SK-N-SH treated with all-trans-retinoic acid at 6 μM for 48 hours (cell line): Measurements from ENCODE around the gene UNC13B.

ENCODE experiments used
- ATAC-seq: fragments of 200-7000 bp; cut with Tn5 transposase; 3 replicates; pipeline ENCODE4 v1.9.1; 2020; ENCODE audit warnings: mild to moderate bottlenecking, moderate library complexity
- ARNTL ChIP-seq: fragments of 450-650 bp; formaldehyde crosslinking; IDR thresholded peaks from 2 replicates; pipeline ENCODE4 v1.5.0; 2020; ENCODE audit warnings: low read depth, mild to moderate bottlenecking, moderate library complexity, borderline replicate concordance
- BACH2 ChIP-seq: fragments of 250-450 bp; sonication (Bioruptor Pico); IDR thresholded peaks from 2 replicates; pipeline ENCODE4 v1.9.0; 2021; ENCODE audit warnings: mild to moderate bottlenecking, borderline replicate concordance
- CSDC2 ChIP-seq: fragments of 250-450 bp; sonication (Bioruptor Pico); IDR thresholded peaks from 2 replicates; pipeline ENCODE4 v1.5.0; 2020; ENCODE audit warnings: mild to moderate bottlenecking, moderate library complexity
- ESRRG ChIP-seq: fragments of 250-450 bp; sonication (Bioruptor Pico); IDR thresholded peaks from 2 replicates; pipeline ENCODE4 v1.6.1; 2021; ENCODE audit warnings: mild to moderate bottlenecking
- GLIS3 ChIP-seq: fragments of 250-450 bp; sonication (Bioruptor Pico); IDR thresholded peaks from 2 replicates; pipeline ENCODE4 v1.5.0; 2020; ENCODE audit warnings: mild to moderate bottlenecking, moderate library complexity
- ISL1 ChIP-seq: fragments of 250-450 bp; sonication (Bioruptor Pico); IDR thresholded peaks from 2 replicates; pipeline ENCODE4 v2.1.2; 2022; ENCODE audit warnings: mild to moderate bottlenecking, moderate library complexity
- OSR1 ChIP-seq: fragments of 250-450 bp; sonication (Bioruptor Pico); IDR thresholded peaks from 2 replicates; pipeline ENCODE4 v1.8.0; 2022; ENCODE audit warnings: moderate library complexity, mild to moderate bottlenecking, inconsistent platforms
- POU6F1 ChIP-seq: fragments of 250-450 bp; sonication (Bioruptor Pico); IDR thresholded peaks from 2 replicates; pipeline ENCODE4 v1.8.0; 2021; ENCODE audit warnings: low read depth, mild to moderate bottlenecking, moderate library complexity, borderline replicate concordance
- PPARA ChIP-seq: fragments of 250-450 bp; sonication (Bioruptor Pico); IDR thresholded peaks from 2 replicates; pipeline ENCODE4 v1.5.0; 2020; ENCODE audit warnings: mild to moderate bottlenecking, borderline replicate concordance
- RARB ChIP-seq: fragments of 250-450 bp; sonication (Bioruptor Pico); IDR thresholded peaks from 2 replicates; pipeline ENCODE4 v1.8.0; 2021; ENCODE audit warnings: mild to moderate bottlenecking, moderate library complexity
- SNAI2 ChIP-seq: fragments of 250-450 bp; sonication (Bioruptor Pico); IDR thresholded peaks from 2 replicates; pipeline ENCODE4 v1.5.0; 2020; ENCODE audit warnings: mild to moderate bottlenecking, moderate library complexity
- TCF4 ChIP-seq: fragments of 250-450 bp; sonication (Bioruptor Pico); IDR thresholded peaks from 2 replicates; pipeline ENCODE4 v1.8.0; 2021; ENCODE audit warnings: mild to moderate bottlenecking, moderate library complexity, borderline replicate concordance
- TOX ChIP-seq: fragments of 250-450 bp; sonication (Bioruptor Pico); IDR thresholded peaks from 2 replicates; pipeline ENCODE4 v1.8.0; 2021; ENCODE audit warnings: mild to moderate bottlenecking, moderate library complexity, borderline replicate concordance
- TSHZ2 ChIP-seq: fragments of 250-450 bp; sonication (Bioruptor Pico); IDR thresholded peaks from 2 replicates; pipeline ENCODE4 v1.5.0; 2020; ENCODE audit warnings: mild to moderate bottlenecking, moderate library complexity
- ZC3H10 ChIP-seq: fragments of 250-450 bp; sonication (Bioruptor Pico); IDR thresholded peaks from 2 replicates; pipeline ENCODE4 v1.5.1; 2021; ENCODE audit warnings: mild to moderate bottlenecking, moderate library complexity
- ZFP3 ChIP-seq: fragments of 250-450 bp; sonication (Bioruptor Pico); IDR thresholded peaks from 2 replicates; pipeline ENCODE4 v1.5.0; 2020; ENCODE audit warnings: mild to moderate bottlenecking, moderate library complexity
- ZFP30 ChIP-seq: fragments of 450-650 bp; formaldehyde crosslinking; IDR thresholded peaks from 2 replicates; pipeline ENCODE4 v1.5.0; 2022; ENCODE audit warnings: mild to moderate bottlenecking, moderate library complexity
- ZNF565 ChIP-seq: fragments of 450-650 bp; formaldehyde crosslinking; conservative IDR thresholded peaks from 2 replicates; pipeline ENCODE4 v1.5.0; 2020; ENCODE audit warnings: low read depth, mild to moderate bottlenecking, moderate library complexity
- ZNF70 ChIP-seq: fragments of 450-650 bp; formaldehyde crosslinking; IDR thresholded peaks from 2 replicates; pipeline ENCODE4 v1.5.0; 2020; ENCODE audit warnings: mild to moderate bottlenecking, moderate library complexity
- ZNF8 ChIP-seq: fragments of 450-650 bp; formaldehyde crosslinking; IDR thresholded peaks from 2 replicates; pipeline ENCODE4 v1.5.0; 2020; ENCODE audit warnings: mild to moderate bottlenecking, moderate library complexity
- TF ChIP-seq, protein P1 (sequence below): fragments of 250-450 bp; sonication (Bioruptor Pico); IDR thresholded peaks from 2 replicates; pipeline ENCODE4 v1.5.1; 2020; ENCODE audit warnings: low read depth, mild to moderate bottlenecking, moderate library complexity
- TF ChIP-seq, protein P2 (sequence below): fragments of 250-450 bp; sonication (Bioruptor Pico); IDR thresholded peaks from 2 replicates; pipeline ENCODE4 v1.8.0; 2020; ENCODE audit warnings: mild to moderate bottlenecking, moderate library complexity, borderline replicate concordance
- TF ChIP-seq, protein P3 (sequence below): fragments of 250-450 bp; sonication (Bioruptor Pico); IDR thresholded peaks from 2 replicates; pipeline ENCODE4 v1.5.1; 2021; ENCODE audit warnings: mild to moderate bottlenecking, moderate library complexity

Gene UNC13B

GRCh38 chr9:35293376-35293964, 131.7 kb downstream of the UNC13B start:
- TF ChIP-seq ARNTL (no peak), ISL1 (CRISPR knock-in tag) (no peak), OSR1 (CRISPR knock-in tag) (no peak), ZFP30 (no peak), TCF4 (CRISPR knock-in tag) (no peak), RARB (CRISPR knock-in tag) (no peak), BACH2 (CRISPR knock-in tag) (no peak), ZFP3 (CRISPR knock-in tag) (no peak), TOX (no peak), PPARA (no peak), GLIS3 (CRISPR knock-in tag) (no peak), ZNF565 (CRISPR knock-in tag) (no peak), SNAI2 (CRISPR knock-in tag) (no peak), POU6F1 (CRISPR knock-in tag) (no peak), ZC3H10 (CRISPR knock-in tag) (no peak), ZNF70 (CRISPR knock-in tag) (no peak), CSDC2 (no peak)
- TF ChIP-seq, protein P1, sequence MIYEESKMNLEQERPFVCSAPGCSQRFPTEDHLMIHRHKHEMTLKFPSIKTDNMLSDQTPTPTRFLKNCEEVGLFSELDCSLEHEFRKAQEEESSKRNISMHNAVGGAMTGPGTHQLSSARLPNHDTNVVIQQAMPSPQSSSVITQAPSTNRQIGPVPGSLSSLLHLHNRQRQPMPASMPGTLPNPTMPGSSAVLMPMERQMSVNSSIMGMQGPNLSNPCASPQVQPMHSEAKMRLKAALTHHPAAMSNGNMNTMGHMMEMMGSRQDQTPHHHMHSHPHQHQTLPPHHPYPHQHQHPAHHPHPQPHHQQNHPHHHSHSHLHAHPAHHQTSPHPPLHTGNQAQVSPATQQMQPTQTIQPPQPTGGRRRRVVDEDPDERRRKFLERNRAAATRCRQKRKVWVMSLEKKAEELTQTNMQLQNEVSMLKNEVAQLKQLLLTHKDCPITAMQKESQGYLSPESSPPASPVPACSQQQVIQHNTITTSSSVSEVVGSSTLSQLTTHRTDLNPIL (CRISPR knock-in tag), result no peak
- TF ChIP-seq, protein P2, sequence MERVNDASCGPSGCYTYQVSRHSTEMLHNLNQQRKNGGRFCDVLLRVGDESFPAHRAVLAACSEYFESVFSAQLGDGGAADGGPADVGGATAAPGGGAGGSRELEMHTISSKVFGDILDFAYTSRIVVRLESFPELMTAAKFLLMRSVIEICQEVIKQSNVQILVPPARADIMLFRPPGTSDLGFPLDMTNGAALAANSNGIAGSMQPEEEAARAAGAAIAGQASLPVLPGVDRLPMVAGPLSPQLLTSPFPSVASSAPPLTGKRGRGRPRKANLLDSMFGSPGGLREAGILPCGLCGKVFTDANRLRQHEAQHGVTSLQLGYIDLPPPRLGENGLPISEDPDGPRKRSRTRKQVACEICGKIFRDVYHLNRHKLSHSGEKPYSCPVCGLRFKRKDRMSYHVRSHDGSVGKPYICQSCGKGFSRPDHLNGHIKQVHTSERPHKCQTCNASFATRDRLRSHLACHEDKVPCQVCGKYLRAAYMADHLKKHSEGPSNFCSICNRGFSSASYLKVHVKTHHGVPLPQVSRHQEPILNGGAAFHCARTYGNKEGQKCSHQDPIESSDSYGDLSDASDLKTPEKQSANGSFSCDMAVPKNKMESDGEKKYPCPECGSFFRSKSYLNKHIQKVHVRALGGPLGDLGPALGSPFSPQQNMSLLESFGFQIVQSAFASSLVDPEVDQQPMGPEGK (CRISPR knock-in tag), result no peak
- ATAC-seq, result no peak

DNA sequence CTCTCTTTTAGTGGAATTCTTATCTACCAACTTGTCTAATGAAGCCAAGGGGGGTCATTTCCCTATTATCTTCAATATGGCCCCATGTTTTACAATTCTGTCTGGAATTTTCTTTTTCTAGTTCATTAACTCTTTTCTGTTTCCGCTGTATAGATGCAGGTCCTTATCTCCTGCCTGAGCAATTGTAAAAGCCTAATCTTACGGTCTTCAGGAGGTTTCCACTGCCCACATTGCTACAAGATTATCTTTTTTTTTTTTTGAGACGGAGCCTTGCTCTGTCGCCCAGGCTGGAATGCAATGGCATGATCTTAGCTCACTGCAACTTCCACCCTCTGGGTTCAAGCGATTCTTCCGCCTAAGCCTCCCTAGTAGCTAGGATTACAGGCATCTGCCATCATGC, 132.3 kb downstream of the UNC13B start:
- TF ChIP-seq ESRRG (CRISPR knock-in tag) (no peak), CSDC2 (no peak), ZC3H10 (CRISPR knock-in tag) (no peak)
- no peak for ATAC-seq

GRCh38 chr9:35294556-35294955, 132.7 kb downstream of the UNC13B start:
- no peak for ATAC-seq
- TF ChIP-seq ARNTL (no peak), ZNF8 (CRISPR knock-in tag) (no peak), ZFP3 (CRISPR knock-in tag) (no peak), ZC3H10 (CRISPR knock-in tag) (no peak), PPARA (no peak), TSHZ2 (CRISPR knock-in tag) (no peak), TCF4 (CRISPR knock-in tag) (no peak), OSR1 (CRISPR knock-in tag) (no peak), GLIS3 (CRISPR knock-in tag) (no peak), RARB (CRISPR knock-in tag) (no peak), ZNF565 (CRISPR knock-in tag) (no peak), TOX (no peak), POU6F1 (CRISPR knock-in tag) (no peak), SNAI2 (CRISPR knock-in tag) (no peak), ESRRG (CRISPR knock-in tag) (no peak)
- TF ChIP-seq, protein P2 (CRISPR knock-in tag), result no peak
- TF ChIP-seq, protein P3, sequence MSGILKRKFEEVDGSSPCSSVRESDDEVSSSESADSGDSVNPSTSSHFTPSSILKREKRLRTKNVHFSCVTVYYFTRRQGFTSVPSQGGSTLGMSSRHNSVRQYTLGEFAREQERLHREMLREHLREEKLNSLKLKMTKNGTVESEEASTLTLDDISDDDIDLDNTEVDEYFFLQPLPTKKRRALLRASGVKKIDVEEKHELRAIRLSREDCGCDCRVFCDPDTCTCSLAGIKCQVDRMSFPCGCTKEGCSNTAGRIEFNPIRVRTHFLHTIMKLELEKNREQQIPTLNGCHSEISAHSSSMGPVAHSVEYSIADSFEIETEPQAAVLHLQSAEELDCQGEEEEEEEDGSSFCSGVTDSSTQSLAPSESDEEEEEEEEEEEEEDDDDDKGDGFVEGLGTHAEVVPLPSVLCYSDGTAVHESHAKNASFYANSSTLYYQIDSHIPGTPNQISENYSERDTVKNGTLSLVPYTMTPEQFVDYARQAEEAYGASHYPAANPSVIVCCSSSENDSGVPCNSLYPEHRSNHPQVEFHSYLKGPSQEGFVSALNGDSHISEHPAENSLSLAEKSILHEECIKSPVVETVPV (CRISPR knock-in tag), result no peak
- TF ChIP-seq, all 23 proteins: peak for 0
